HG03135 (cell line): Measurements from ENCODE around the gene DZIP1L.

ENCODE experiments used
- ATAC-seq: cut with Tn5 transposase; IDR thresholded peaks from one replicate; pipeline ENCODE4 v1.9.1; 2021; ENCODE audit warnings: mild to moderate bottlenecking, moderate library complexity; ENCODE audit not compliant: unreplicated experiment

The DZIP1L gene

GRCh38 chr3:138072796-138073195 is 42.6 kb downstream of the DZIP1L start:
- no peak for ATAC-seq

- no peak for ATAC-seq
Observed at GRCh38 chr3:138070006-138070405, 45.4 kb downstream of the DZIP1L start.

- ATAC-seq, result peak; percentile 74
Observed at GRCh38 chr3:138068579-138069174, 46.7 kb downstream of the DZIP1L start.

GRCh38 chr3:138068046-138068445 is 47.4 kb downstream of the DZIP1L start:
- ATAC-seq, result no peak

- ATAC-seq, result no peak
Observed at GRCh38 chr3:138066972-138067371, 48.4 kb downstream of the DZIP1L start.

GRCh38 chr3:138066383-138066782 is 49.0 kb downstream of the DZIP1L start:
- peak; percentile 77 for ATAC-seq

- ATAC-seq, result peak; percentile 10
Observed at GRCh38 chr3:138065949-138066348, 49.5 kb downstream of the DZIP1L start.

GRCh38 chr3:138063416-138063815 is 52.0 kb downstream of the DZIP1L start:
- no peak for ATAC-seq

GRCh38 chr3:138062626-138063025 is 52.8 kb downstream of the DZIP1L start:
- no peak for ATAC-seq

- no peak for ATAC-seq
Observed at GRCh38 chr3:138062037-138062436, 53.4 kb downstream of the DZIP1L start.

GRCh38 chr3:138060792-138061191 is 54.6 kb downstream of the DZIP1L start:
- peak; percentile 61 for ATAC-seq

- ATAC-seq, result no peak
Observed at GRCh38 chr3:138059261-138059660, 56.1 kb downstream of the DZIP1L start.

GRCh38 chr3:138057384-138057783 is 58.0 kb downstream of the DZIP1L start:
- ATAC-seq, result no peak

- ATAC-seq, result no peak
Observed at GRCh38 chr3:138054057-138054456, 61.4 kb downstream of the DZIP1L start.

GRCh38 chr3:138051947-138052802 is 63.2 kb downstream of the DZIP1L start:
- no peak for ATAC-seq

- no peak for ATAC-seq
Observed at GRCh38 chr3:138049157-138049919, 66.1 kb downstream of the DZIP1L start.

GRCh38 chr3:138047596-138048158 is 67.7 kb downstream of the DZIP1L start:
- ATAC-seq, result no peak

- ATAC-seq, result no peak
Observed at GRCh38 chr3:138046955-138047354, 68.5 kb downstream of the DZIP1L start.

- ATAC-seq, result no peak
Observed at GRCh38 chr3:138046085-138046484, 69.3 kb downstream of the DZIP1L start.

GRCh38 chr3:138043266-138044029 is 72.0 kb downstream of the DZIP1L start:
- ATAC-seq, result no peak

- no peak for ATAC-seq
Observed at GRCh38 chr3:138042043-138042442, 73.4 kb downstream of the DZIP1L start.
